Muscle of arm (tissue), 12 donors: ENCODE data around the gene HOXC13. TPM values are rescaled to one million over a fixed set of nuclear protein-coding genes. Genes with fewer than 3 reads are reported as not detected.

Source experiments
- DNase-seq: peaks from one replicate; pipeline ENCODE4 v3.0.0-alpha.2; 2013
- polyA plus RNA-seq, 12 donors: library from polyadenylated mRNA; unstranded; fragments of 120-200 nt; gene quantifications; one replicate each; pipeline ENCODE4 v1.2.1, GENCODE V29; 2013; ENCODE audit not compliant: insufficient read length in 12 of 12

Gene HOXC13
- polyA plus RNA-seq, 12 donors = 0.28 to 1.4 (median 0.86) TPM; not detected in 9

DNA sequence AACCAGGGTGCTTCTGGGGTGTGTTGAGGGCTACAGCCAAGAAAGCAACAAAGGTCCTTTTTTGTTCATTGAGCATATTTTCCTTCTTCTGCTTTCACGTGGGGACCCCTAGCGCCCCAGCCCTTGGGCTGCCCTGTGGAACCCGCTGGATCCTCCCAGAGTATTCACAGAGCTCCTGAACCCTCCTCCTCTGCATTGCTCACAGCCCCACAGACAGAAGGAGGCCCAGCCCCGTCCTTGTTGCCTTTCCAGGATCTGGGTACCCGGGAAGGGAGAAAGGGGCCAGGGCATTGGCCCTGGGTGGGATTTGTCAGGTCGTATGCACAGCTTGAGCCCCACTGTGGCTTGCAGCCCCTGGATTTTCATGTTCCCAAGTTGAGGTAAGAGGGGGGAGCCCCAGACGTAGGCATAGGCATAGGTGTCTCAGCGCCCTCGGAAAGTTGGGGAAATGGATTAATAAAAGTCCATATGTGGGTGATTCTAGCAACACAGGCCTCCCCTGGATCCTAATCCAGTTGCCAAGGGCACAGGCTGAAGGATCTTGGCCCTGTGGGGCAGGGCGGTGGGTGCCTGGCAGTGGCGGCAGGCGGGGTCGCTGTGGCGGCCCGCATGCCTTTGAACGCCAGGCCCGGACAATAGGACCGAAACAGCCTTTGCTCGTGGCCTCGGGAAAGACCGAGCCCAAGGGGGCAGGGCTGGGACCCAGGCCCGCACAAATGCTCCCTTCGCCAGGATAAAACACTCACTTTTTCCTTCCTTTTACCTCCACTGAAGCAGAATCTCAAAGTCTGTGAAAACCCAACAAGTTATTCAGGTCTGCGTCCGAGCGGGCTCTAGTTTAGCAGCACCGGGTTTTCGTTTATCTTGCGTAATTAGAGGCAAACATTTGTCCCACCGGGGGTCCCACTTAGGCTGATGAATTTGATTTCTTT, 43.3 kb downstream of the HOXC13 start:
- no peak for DNase-seq

GRCh38 chr12:53982648-53983567, 44.3 kb downstream of the HOXC13 start:
- DNase-seq = no peak

GRCh38 chr12:53983568-53983949, 44.9 kb downstream of the HOXC13 start:
- DNase-seq = no peak

DNA sequence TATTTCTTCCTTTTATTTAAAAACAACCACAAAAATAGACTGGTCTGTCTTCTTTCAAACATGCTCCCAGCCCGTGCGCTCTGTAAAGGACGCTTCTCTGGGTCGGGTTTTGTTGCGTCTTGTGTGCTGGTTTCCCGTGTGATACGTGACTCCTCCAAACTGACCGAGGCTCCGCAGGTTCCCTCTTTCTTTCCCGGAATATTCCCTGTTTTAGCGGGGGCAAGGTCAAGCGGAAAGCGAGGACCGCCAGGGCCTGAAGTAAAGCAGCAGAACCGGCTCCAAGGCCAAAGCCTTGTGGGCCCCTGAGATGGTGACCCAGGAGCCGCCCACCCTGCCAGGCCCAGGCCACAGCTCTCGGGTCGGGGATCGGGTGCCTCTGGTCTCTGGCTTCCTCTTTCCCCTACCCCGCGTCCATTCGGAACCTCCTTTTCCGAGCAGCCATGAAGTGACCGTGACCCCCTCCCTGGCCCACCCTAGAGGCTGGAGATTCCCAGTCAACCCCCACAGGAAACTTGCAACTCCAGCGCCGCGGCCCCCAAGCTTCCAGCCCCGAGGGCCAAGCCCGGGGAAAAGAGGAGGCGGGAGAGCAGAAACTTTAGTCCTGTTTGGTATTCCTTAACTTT, 45.4 kb downstream of the HOXC13 start:
- DNase-seq = no peak

GRCh38 chr12:53984901-53985691, 46.5 kb downstream of the HOXC13 start, which contains the start of gene HOXC10:
TSS of gene HOXC10 (plus strand) at chr12:53985146. CDS start at chr12:53985260, 114 bp downstream.
- peak; percentile 85 for DNase-seq

GRCh38 chr12:53985692-53985993, 47.0 kb downstream of the HOXC13 start:
- DNase-seq = no peak

GRCh38 chr12:53985994-53986685, 47.5 kb downstream of the HOXC13 start:
- no peak for DNase-seq

- DNase-seq = no peak
Observed at GRCh38 chr12:53986686-53987483, 48.3 kb downstream of the HOXC13 start.

DNA sequence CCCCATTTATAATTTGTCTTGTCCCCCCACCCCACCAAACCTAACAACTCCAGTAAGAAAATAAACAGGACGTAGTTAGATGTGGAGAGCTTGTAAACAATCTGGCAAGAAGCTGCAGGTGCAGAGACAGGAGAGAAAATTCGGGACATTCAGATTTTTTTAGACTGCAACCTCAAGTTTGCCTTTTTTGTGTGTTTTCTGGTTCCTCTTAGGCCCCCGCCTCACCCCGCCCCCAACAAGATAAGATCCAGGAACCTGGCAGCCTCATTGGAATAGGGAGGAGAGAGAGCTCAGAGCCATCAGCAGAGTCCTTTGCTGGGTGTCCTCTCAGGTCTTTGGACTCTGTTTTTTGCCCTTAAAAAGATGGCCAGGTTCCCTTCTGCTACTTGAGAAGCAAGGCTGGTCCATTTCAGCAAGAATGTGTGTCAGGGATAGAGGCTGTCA, 49.2 kb downstream of the HOXC13 start:
- DNase-seq = no peak

- no peak for DNase-seq
Observed at GRCh38 chr12:53988541-53989226, 50.1 kb downstream of the HOXC13 start.

DNA sequence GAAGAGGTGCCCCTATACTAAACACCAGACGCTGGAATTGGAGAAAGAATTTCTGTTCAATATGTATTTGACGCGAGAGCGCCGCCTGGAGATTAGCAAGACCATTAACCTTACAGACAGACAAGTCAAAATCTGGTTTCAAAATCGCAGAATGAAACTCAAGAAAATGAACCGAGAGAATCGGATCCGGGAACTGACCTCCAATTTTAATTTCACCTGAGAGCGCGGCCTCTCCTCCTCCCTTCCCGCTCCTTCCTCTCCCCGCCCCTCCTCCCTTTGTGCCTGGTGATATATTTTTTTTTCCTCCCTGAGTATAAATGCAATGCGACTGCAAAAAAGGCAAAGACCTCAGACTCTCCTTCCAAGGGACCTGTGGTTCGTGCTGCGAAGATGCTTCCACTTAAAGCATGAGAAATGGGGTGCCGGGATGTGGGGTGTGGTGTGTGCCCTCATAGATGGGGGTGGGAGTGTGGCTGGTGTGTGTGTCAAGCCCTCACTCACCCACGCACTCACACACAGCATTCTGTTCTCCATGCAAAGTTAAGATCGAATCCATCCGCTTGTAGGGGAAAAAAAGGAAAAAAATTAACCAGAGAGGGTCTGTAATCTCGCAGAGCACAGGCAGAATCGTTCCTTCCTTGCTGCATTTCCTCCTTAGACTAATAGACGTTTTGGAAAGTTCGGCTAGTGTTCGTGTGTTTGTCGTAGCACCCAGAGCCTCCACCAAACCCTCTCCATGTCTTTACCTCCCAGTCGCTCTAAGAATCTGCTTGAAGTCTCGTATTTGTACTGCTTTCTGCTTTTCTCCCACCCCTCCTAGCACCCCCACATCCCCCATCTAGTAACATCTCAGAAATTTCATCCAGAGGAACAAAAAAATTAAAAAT, 50.8 kb downstream of the HOXC13 start:
- no peak for DNase-seq

DNA sequence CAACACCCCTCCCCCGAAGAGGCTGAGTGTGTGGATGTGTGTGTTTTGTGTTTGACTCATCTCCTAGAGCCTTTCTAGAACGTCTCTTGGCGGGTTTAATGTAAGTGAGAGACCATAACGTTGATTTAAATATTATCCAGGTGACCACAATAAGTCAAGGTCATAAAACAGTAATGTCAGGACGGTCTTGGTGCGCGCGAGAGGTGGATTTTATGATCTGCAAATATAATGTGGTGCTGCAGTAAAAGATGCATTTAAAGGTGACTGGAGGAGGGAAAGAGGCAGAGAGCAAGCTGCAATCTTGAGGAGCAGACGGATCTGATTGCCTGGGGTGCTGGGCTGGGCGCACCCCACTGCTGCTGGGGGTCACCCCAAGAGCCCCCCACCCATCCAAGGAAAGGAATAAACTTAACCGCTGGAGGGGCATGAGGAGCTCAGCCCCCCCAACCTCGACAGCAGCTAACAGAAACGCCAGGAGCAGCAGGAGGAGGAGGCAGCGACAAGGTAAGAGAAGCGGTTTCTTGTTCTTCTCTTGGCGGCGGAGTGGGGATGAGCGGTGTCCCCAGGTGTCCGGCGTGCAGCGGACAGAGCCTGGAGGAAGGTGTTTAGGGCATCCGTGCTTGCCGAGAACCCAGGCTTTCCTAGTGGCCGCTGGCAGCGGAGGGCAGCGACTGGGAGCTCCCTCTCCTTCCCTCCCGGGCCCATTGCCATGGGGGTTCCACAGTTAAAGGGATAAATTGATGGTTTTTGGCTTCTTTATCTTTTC, 51.9 kb downstream of the HOXC13 start:
- no peak for DNase-seq

DNA sequence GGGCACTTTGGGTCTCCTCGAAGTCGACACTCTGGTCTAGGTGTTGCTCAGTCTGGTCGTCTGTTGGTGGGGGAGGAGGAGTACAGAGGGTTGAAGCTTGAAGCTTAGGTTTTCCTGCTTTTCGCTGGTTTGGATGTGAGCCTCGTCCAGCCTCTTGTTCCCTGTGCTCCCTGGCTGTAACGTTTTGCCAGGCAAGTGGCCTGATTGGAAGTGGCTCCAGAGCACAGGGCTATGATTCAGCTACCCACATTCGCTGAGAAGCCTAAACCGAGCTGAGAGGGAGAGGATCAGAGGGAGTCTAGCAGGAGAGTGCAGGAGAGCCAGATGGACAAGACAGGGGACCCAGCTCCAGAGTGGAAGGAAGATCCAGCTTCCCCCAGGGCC, 52.4 kb downstream of the HOXC13 start:
- no peak for DNase-seq

DNA sequence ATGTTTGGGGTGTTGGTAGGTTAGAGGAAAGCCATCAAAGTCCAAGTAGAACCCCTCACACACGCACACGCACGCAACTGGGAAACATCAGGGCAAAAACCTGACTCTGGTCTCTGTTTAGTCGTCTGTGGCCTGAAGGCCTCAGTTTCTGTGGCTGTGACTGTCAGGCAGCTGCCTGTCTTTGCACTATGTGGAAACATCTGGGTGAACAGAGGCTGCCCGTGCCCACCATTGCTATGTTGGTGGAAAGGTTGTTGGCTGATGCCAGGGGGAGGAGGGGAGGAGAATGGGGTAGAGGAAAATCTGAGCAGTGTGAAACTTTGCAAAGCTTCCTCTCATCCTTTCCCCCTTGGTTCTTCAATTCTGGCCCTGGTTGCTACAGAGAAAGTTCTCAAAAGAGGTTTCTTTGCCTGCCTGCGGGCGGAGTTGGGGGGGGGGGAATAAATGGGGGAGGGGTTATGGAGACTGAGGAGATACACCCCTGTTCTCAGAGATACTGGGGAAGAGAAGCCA, 53.8 kb downstream of the HOXC13 start:
- no peak for DNase-seq

DNA sequence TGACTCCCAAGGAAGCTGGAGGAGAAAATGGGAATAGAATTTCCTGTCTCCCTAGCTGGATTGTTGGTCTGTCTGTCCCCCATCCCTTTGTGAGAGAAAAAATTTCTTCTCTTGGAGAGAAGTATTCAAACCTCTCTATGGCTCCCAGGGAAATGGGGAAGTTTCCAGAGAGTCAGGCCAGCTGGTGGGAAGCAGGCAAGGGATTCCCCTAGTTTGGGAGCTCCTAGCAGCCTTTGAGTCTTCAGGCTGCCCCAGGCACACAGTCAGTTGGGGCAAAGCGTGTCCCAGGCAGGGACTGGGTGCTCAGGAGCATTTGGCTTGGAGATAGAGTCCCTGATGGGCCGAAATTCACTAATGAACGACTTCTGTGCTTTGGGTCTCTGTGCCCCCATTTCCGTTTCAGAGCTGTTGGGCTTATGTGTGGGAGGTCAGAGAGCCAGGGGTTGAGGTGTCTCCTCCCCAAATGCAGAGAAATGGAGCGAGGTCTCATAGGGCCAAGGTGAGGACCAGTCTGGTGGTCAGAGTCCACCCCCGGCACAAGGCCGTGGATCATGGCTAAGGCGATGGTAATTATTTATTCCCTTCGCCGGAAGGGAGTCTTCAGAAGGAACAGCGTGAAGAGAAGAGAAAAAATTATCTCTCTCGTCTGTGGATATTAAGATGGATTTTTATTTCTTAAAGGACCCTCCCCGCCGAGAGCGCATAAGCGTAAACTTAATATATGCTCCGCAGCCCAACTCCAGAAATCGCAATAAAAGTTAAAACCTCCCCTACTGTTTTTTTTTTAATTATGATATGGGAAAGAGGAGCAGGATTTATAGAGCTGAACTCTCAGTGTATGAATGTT, 54.8 kb downstream of the HOXC13 start:
- DNase-seq = no peak

DNA sequence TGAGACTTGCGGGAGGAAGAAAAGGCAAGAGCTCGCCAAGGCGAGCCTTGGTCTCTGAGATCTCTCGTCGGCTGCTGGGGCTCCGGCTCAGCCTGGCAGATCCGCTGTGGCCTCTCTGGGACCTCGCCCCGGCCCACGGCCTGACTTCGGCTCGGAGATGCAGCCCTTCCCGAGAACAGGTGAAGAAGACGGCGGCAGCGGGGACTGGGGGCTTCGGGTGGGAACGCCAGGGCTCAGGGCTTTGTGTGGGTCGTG, 55.3 kb downstream of the HOXC13 start:
- DNase-seq = no peak
